GM23338 (cell line): Measurements from ENCODE around the gene PIK3AP1. TPM values are rescaled to one million over a fixed set of nuclear protein-coding genes. Genes with fewer than 3 reads are reported as not detected.

Source experiments
- ATAC-seq: fragments of 200-7000 bp; cut with Tn5 transposase; 3 replicates; pipeline ENCODE4 v1.9.1; 2020
- DNase-seq: peaks from one replicate; pipeline ENCODE4 v3.0.0-alpha.2; 2015; ENCODE audit warnings: low spot score
- H2AFZ ChIP-seq: fragments of 200-600 bp; sonication (generic); 2 replicates; pipeline ENCODE4 v1.8.0; 2016; ENCODE audit warnings: antibody characterized with exemption, mild to moderate bottlenecking, moderate library complexity
- H3F3A ChIP-seq: fragments of 200-600 bp; sonication (generic); replicated peaks from 2 replicates; pipeline ENCODE4 v1.8.0; 2017; ENCODE audit warnings: antibody characterized with exemption, mixed run types, low read depth
- H3K27ac ChIP-seq: fragments of 200-600 bp; sonication (generic); 2 replicates; pipeline ENCODE4 v1.6.1; 2016; ENCODE audit warnings: low read depth
- H3K27me3 ChIP-seq: fragments of 200-600 bp; sonication (generic); 2 replicates; pipeline ENCODE4 v1.8.0; 2016; ENCODE audit warnings: mild to moderate bottlenecking, mixed run types, moderate library complexity; ENCODE audit not compliant: insufficient read depth
- H3K36me3 ChIP-seq: fragments of 200-600 bp; sonication (generic); 2 replicates; pipeline ENCODE4 v1.8.0; 2016; ENCODE audit warnings: mild to moderate bottlenecking; ENCODE audit not compliant: insufficient read depth
- H3K4me1 ChIP-seq: fragments of 200-600 bp; sonication (generic); 2 replicates; pipeline ENCODE4 v1.8.0; 2016; ENCODE audit warnings: mild to moderate bottlenecking, moderate library complexity; ENCODE audit not compliant: insufficient read depth
- H3K4me2 ChIP-seq: fragments of 200-600 bp; sonication (generic); 2 replicates; pipeline ENCODE4 v1.7.1; 2017; ENCODE audit warnings: mixed run types
- H3K4me3 ChIP-seq: fragments of 200-600 bp; sonication (generic); 2 replicates; pipeline ENCODE4 v1.6.1; 2016; ENCODE audit warnings: mixed run types
- H3K79me2 ChIP-seq: fragments of 200-600 bp; sonication (generic); replicated peaks from 2 replicates; pipeline ENCODE4 v1.8.0; 2017; ENCODE audit warnings: mild to moderate bottlenecking; ENCODE audit not compliant: insufficient read depth
- H3K9me2 ChIP-seq: fragments of 200-600 bp; sonication (generic); 2 replicates; pipeline ENCODE4 v1.8.0; 2017; ENCODE audit not compliant: insufficient read depth
- H4K20me1 ChIP-seq: fragments of 200-600 bp; sonication (generic); replicated peaks from 2 replicates; pipeline ENCODE4 v1.8.0; 2017; ENCODE audit warnings: mild to moderate bottlenecking; ENCODE audit not compliant: insufficient read depth
- H3K27ac Mint-ChIP-seq: 2 replicates; pipeline ENCODE4 v1.8.0; 2020; ENCODE audit warnings: inconsistent platforms, mild to moderate bottlenecking, moderate library complexity, mixed read lengths
- H3K27me3 Mint-ChIP-seq: 3 replicates; pipeline ENCODE4 v1.8.0; 2022; ENCODE audit warnings: low read depth, mild to moderate bottlenecking, moderate library complexity, mixed read lengths, inconsistent platforms; ENCODE audit not compliant: insufficient read depth, poor library complexity
- H3K36me3 Mint-ChIP-seq: 3 replicates; pipeline ENCODE4 v1.8.0; 2021; ENCODE audit warnings: low read depth, mild to moderate bottlenecking, inconsistent platforms, moderate library complexity, mixed read lengths
- H3K4me1 Mint-ChIP-seq: 3 replicates; pipeline ENCODE4 v1.8.0; 2020; ENCODE audit warnings: mild to moderate bottlenecking, inconsistent platforms, mixed read lengths
- H3K4me3 Mint-ChIP-seq: 3 replicates; pipeline ENCODE4 v1.8.0; 2021; ENCODE audit warnings: moderate library complexity, mild to moderate bottlenecking, inconsistent platforms, mixed read lengths
- H3K9me3 Mint-ChIP-seq: 3 replicates; pipeline ENCODE4 v1.8.0; 2020; ENCODE audit warnings: moderate library complexity, mild to moderate bottlenecking, inconsistent platforms, mixed read lengths
- CREB1 ChIP-seq: fragments of 250-450 bp; sonication (Bioruptor Pico); IDR thresholded peaks from 2 replicates; pipeline ENCODE4 v1.5.0; 2020; ENCODE audit warnings: low read depth, mild to moderate bottlenecking, moderate library complexity
- EZH2 ChIP-seq: fragments of 200-600 bp; sonication (generic); IDR thresholded peaks from one replicate; pipeline ENCODE4 v1.8.0; 2017; ENCODE audit warnings: antibody characterized with exemption, mild to moderate bottlenecking, low read depth; ENCODE audit not compliant: unreplicated experiment
- EZH2phosphoT487 ChIP-seq: fragments of 200-600 bp; sonication (generic); IDR thresholded peaks from one replicate; pipeline ENCODE4 v1.8.1; 2018; ENCODE audit warnings: antibody characterized with exemption; ENCODE audit not compliant: unreplicated experiment
- JUNB ChIP-seq: IDR thresholded peaks from one replicate; pipeline ENCODE4 v1.6.1; 2016; ENCODE audit warnings: antibody characterized with exemption; ENCODE audit not compliant: unreplicated experiment
- POLR2AphosphoS5 ChIP-seq: IDR thresholded peaks from 2 replicates; pipeline ENCODE4 v1.6.1; 2016; ENCODE audit warnings: antibody characterized with exemption, low read depth
- ZNF114 ChIP-seq: fragments of 250-450 bp; sonication (Bioruptor Pico); IDR thresholded peaks from 2 replicates; pipeline ENCODE4 v1.5.0; 2020; ENCODE audit warnings: mild to moderate bottlenecking, moderate library complexity
- polyA plus RNA-seq: library from polyadenylated mRNA; unstranded; fragments of >200 nt; fragmentation: Nextera tagmentation; extraction: Ambion mirVana; gene quantifications from 2 replicates; pipeline ENCODE4 v1.2.1, GENCODE V29; 2016
- total RNA-seq: library from RNA; depleted of rRNA; stranded (reverse); fragments of >200 nt; shearing (Covaris generic); gene quantifications from 2 replicates; pipeline ENCODE4 v1.2.3, GENCODE V29; 2014
- TF ChIP-seq, protein P1 (sequence below): fragments of 250-450 bp; sonication (Bioruptor Pico); IDR thresholded peaks from 2 replicates; pipeline ENCODE4 v1.5.0; 2020; ENCODE audit warnings: mild to moderate bottlenecking, moderate library complexity
- TF ChIP-seq, protein P2 (sequence below), 2 experiments: fragments of 200-600 bp in 1 of 2; sonication (generic) in 1 of 2; conservative IDR thresholded peaks; 2 replicates each; pipeline versions ENCODE4 v1.5.1 to v1.6.1; 2016 to 2017; ENCODE audit warnings: antibody characterized with exemption in 2 of 2, low read depth in 2 of 2, mild to moderate bottlenecking in 2 of 2, moderate library complexity in 1 of 2

The PIK3AP1 gene
- total and polyA plus RNA-seq, 2 experiments from 2014 or later, result 0.65 to 2.3 TPM

DNA sequence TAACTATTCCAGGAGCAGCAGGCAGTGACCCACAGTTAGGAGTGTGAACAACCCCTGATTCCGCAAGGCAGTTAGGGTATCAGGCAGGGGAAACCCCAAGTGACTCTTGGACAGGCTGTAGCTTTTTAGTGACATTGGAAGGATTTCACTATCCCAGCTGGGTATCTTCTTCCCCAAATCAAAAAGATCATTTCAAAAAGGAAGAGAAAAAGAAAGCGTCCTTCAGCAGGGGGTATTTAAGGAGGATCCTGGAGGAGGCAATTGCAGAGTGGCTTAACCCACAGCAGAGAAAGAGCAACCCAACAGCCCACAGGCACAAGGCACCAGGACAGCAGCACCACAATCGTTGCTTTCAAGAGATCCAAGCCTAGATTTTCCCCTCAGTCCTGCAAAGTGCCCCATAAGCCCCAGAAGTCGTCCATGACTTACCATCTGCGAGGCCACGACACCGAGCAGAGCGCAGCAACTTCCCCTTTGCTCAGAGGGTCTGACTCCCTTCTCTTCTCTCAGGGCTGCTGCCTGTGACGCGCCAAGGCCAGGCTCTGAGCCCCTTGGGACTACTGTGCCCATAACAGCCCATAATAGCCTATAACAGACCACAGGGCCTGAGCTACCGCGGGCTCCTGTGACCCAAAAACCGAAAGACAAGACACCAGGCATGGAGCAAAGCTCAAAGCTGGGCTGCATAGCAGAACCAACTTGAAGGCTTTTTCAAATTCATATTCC lies 19.8 kb downstream of the PIK3AP1 start:
- H3K27me3 Mint-ChIP-seq, result peaks cover 2% of the 10 kb centered on the region
- no peaks in the 10 kb centered on the region for H3K36me3 Mint-ChIP-seq
- H3K4me3 Mint-ChIP-seq, result no peak overlapping the region
- Histone ChIP-seq H3K36me3 (no peaks in the 10 kb centered on the region), H2AFZ (peak overlapping the region; percentile 19; the same call in 1 of the 2 replicates), H3F3A (no peaks in the 10 kb centered on the region), H3K79me2 (no peaks in the 10 kb centered on the region), H3K4me2 (no peak overlapping the region), H4K20me1 (no peaks in the 10 kb centered on the region), H3K9me2 (no peaks in the 10 kb centered on the region), H3K4me1 (no peaks in the 10 kb centered on the region), H3K27ac (no peak overlapping the region), H3K4me3 (no peak overlapping the region), H3K27me3 (no peaks in the 10 kb centered on the region)
- no peak overlapping the region for H3K27ac Mint-ChIP-seq
- no peak for DNase-seq
- peaks cover 3% of the 10 kb centered on the region; the same call in 2 of the 3 replicates for H3K4me1 Mint-ChIP-seq
- ATAC-seq, result no peak; the same call in 1 of the 3 replicates
- no peaks in the 10 kb centered on the region for H3K9me3 Mint-ChIP-seq
- TF ChIP-seq, protein P1, sequence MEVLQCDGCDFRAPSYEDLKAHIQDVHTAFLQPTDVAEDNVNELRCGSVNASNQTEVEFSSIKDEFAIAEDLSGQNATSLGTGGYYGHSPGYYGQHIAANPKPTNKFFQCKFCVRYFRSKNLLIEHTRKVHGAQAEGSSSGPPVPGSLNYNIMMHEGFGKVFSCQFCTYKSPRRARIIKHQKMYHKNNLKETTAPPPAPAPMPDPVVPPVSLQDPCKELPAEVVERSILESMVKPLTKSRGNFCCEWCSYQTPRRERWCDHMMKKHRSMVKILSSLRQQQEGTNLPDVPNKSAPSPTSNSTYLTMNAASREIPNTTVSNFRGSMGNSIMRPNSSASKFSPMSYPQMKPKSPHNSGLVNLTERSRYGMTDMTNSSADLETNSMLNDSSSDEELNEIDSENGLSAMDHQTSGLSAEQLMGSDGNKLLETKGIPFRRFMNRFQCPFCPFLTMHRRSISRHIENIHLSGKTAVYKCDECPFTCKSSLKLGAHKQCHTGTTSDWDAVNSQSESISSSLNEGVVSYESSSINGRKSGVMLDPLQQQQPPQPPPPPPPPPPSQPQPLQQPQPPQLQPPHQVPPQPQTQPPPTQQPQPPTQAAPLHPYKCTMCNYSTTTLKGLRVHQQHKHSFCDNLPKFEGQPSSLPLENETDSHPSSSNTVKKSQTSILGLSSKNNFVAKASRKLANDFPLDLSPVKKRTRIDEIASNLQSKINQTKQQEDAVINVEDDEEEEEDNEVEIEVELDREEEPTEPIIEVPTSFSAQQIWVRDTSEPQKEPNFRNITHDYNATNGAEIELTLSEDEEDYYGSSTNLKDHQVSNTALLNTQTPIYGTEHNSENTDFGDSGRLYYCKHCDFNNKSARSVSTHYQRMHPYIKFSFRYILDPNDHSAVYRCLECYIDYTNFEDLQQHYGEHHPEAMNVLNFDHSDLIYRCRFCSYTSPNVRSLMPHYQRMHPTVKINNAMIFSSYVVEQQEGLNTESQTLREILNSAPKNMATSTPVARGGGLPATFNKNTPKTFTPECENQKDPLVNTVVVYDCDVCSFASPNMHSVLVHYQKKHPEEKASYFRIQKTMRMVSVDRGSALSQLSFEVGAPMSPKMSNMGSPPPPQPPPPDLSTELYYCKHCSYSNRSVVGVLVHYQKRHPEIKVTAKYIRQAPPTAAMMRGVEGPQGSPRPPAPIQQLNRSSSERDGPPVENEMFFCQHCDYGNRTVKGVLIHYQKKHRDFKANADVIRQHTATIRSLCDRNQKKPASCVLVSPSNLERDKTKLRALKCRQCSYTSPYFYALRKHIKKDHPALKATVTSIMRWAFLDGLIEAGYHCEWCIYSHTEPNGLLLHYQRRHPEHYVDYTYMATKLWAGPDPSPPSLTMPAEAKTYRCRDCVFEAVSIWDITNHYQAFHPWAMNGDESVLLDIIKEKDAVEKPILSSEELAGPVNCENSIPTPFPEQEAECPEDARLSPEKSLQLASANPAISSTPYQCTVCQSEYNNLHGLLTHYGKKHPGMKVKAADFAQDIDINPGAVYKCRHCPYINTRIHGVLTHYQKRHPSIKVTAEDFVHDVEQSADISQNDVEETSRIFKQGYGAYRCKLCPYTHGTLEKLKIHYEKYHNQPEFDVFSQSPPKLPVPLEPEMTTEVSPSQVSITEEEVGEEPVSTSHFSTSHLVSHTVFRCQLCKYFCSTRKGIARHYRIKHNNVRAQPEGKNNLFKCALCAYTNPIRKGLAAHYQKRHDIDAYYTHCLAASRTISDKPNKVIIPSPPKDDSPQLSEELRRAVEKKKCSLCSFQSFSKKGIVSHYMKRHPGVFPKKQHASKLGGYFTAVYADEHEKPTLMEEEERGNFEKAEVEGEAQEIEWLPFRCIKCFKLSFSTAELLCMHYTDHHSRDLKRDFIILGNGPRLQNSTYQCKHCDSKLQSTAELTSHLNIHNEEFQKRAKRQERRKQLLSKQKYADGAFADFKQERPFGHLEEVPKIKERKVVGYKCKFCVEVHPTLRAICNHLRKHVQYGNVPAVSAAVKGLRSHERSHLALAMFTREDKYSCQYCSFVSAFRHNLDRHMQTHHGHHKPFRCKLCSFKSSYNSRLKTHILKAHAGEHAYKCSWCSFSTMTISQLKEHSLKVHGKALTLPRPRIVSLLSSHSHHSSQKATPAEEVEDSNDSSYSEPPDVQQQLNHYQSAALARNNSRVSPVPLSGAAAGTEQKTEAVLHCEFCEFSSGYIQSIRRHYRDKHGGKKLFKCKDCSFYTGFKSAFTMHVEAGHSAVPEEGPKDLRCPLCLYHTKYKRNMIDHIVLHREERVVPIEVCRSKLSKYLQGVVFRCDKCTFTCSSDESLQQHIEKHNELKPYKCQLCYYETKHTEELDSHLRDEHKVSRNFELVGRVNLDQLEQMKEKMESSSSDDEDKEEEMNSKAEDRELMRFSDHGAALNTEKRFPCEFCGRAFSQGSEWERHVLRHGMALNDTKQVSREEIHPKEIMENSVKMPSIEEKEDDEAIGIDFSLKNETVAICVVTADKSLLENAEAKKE (CRISPR knock-in tag), result no peak
- no peak for TF ChIP-seq EZH2
- TF ChIP-seq, protein P2, sequence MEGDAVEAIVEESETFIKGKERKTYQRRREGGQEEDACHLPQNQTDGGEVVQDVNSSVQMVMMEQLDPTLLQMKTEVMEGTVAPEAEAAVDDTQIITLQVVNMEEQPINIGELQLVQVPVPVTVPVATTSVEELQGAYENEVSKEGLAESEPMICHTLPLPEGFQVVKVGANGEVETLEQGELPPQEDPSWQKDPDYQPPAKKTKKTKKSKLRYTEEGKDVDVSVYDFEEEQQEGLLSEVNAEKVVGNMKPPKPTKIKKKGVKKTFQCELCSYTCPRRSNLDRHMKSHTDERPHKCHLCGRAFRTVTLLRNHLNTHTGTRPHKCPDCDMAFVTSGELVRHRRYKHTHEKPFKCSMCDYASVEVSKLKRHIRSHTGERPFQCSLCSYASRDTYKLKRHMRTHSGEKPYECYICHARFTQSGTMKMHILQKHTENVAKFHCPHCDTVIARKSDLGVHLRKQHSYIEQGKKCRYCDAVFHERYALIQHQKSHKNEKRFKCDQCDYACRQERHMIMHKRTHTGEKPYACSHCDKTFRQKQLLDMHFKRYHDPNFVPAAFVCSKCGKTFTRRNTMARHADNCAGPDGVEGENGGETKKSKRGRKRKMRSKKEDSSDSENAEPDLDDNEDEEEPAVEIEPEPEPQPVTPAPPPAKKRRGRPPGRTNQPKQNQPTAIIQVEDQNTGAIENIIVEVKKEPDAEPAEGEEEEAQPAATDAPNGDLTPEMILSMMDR (conservative IDR thresholded peaks at IDR 0.05; ENCODE audit: low read depth in 2 of 2), result no peak
- no peak for TF ChIP-seq JUNB
- TF ChIP-seq EZH2phosphoT487, result no peak
- no peak for TF ChIP-seq POLR2AphosphoS5
- no peak for TF ChIP-seq ZNF114 (CRISPR knock-in tag)
- TF ChIP-seq CREB1, result no peak
